ENCODE results near the gene TNRC6C.

DNA sequence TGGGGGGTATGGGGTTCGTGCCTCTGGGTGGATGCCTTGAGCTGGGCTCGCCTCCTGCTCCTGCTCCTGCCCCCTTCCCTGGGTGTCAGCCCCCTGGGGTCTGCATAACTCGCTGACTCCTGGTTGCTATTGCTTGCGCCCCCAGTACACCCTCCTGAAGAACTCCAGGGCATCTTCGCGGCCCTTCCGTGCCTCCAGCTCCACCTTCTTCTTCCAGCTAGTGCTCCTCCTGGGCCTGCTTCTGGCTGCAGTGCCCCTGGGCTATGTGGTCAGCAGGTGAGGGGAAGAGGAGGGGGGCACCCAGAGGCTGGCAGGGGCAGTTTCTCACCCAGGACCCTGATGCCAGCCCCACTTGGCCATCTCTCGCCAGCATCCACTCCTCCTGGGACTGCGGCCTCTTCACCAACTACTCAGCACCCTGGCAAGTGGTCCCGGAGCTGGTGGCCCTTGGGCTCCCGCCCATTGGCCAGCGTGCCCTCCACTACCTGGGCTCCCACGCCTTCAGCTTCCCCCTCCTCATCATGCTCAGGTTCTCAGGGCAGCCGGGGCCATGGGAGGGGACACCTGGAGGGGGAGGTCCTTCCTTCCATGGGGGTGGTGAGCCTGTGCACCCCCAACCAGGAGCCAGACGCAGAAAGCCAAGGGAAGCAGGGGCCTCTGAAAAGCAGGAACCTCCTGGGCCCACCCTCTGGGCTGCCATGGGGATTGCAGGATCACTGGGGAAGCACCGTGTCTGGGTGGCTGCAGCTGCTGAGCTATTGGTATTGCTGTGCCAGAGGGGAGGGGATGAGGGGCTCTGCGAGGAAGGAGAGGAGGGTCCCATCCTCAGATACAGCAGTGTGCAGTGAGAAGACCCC is 179.9 kb downstream of the TNRC6C start:
- TF ChIP-seq POLR2A (IDR thresholded peaks at IDR 0.05), result no peak
- TF ChIP-seq, protein P1, sequence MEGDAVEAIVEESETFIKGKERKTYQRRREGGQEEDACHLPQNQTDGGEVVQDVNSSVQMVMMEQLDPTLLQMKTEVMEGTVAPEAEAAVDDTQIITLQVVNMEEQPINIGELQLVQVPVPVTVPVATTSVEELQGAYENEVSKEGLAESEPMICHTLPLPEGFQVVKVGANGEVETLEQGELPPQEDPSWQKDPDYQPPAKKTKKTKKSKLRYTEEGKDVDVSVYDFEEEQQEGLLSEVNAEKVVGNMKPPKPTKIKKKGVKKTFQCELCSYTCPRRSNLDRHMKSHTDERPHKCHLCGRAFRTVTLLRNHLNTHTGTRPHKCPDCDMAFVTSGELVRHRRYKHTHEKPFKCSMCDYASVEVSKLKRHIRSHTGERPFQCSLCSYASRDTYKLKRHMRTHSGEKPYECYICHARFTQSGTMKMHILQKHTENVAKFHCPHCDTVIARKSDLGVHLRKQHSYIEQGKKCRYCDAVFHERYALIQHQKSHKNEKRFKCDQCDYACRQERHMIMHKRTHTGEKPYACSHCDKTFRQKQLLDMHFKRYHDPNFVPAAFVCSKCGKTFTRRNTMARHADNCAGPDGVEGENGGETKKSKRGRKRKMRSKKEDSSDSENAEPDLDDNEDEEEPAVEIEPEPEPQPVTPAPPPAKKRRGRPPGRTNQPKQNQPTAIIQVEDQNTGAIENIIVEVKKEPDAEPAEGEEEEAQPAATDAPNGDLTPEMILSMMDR (IDR thresholded peaks at IDR 0.05), result no peak

Measured in lower leg skin (tissue), 3 donors.